Measurements from ENCODE around the gene CGNL1. TPM values are rescaled to one million over a fixed set of nuclear protein-coding genes. Genes with fewer than 3 reads are reported as not detected.
A peak's percentile ranks its signal among the peaks of the same experiment; 100 is the strongest.

Gene CGNL1
- total RNA-seq, 1 experiment from 2014 or later = 0.31 TPM

GRCh38 chr15:57503911-57504598, 127.8 kb downstream of the CGNL1 start:
- ChIA-PET CTCF (interaction anchor here (1.2 kb wide), 1 partner anchor 17 kb away, joined by 3 read pairs; no protein-coding TSS in a partner anchor), POLR2A (ENCODE audit: unreplicated experiment) (interaction anchor here (0.6 kb wide), 1 partner anchor 22 kb away, joined by 3 read pairs; no protein-coding TSS in a partner anchor)
- H3K4me1 ChIP-seq (replicated peaks; ENCODE audit: insufficient read depth) = peaks cover 52% of the 10 kb centered on the region
- H4K20me1 ChIP-seq (ENCODE audit: insufficient read depth) = no peaks in the 10 kb centered on the region
- peak overlapping the region; percentile 83 for H3K27ac ChIP-seq
- no peak for DNase-seq
- intact Hi-C loops (cut with micrococcal nuclease; ENCODE audit: unreplicated experiment) = loop anchor here (10.0 kb wide), 1 partner anchor 59 kb away; no protein-coding TSS in a partner anchor
- H3K9me3 ChIP-seq (ENCODE audit: insufficient read depth, low read depth) = no peaks in the 10 kb centered on the region
- no peaks in the 10 kb centered on the region for H3K36me3 ChIP-seq (ENCODE audit: low read depth)
- H3K4me3 ChIP-seq = no peak overlapping the region
- no peaks in the 10 kb centered on the region for H3K9me2 ChIP-seq (ENCODE audit: insufficient read depth)
- BruUV-seq (replicated peaks) = no TSS peak
- H3K4me2 ChIP-seq = peak overlapping the region; percentile 66
- no peaks in the 10 kb centered on the region for H3K79me2 ChIP-seq (ENCODE audit: low read depth)
- TF ChIP-seq EZH2 (IDR thresholded peaks at IDR 0.05; ENCODE audit: low read depth) = no peak
- TF ChIP-seq CTCF (conservative IDR thresholded peaks at IDR 0.05) = no peak
- peaks cover 29% of the 10 kb centered on the region for H3F3A ChIP-seq (ENCODE audit: insufficient read depth, low read depth)
- no peaks in the 10 kb centered on the region for H3K27me3 ChIP-seq (ENCODE audit: insufficient read depth, low read depth)
- H2AFZ ChIP-seq = no peak overlapping the region

- H3K27ac ChIP-seq = peak overlapping the region; percentile 83
- DNase-seq = no peak
- H3K4me3 ChIP-seq = no peak overlapping the region
- H3K9me2 ChIP-seq (ENCODE audit: insufficient read depth) = no peaks in the 10 kb centered on the region
- H2AFZ ChIP-seq = no peak overlapping the region; the same call in 1 of the 2 replicates
- H3K36me3 ChIP-seq (ENCODE audit: low read depth) = no peaks in the 10 kb centered on the region
- ChIA-PET CTCF (interaction anchor here (1.2 kb wide), 1 partner anchor 18 kb away, joined by 3 read pairs; no protein-coding TSS in a partner anchor), POLR2A (ENCODE audit: unreplicated experiment) (interaction anchor here (0.6 kb wide), 1 partner anchor 22 kb away, joined by 3 read pairs; no protein-coding TSS in a partner anchor)
- intact Hi-C loops (cut with micrococcal nuclease; ENCODE audit: unreplicated experiment) = loop anchor here (10.0 kb wide), 1 partner anchor 60 kb away; no protein-coding TSS in a partner anchor
- H3K79me2 ChIP-seq (ENCODE audit: low read depth) = no peaks in the 10 kb centered on the region
- no TSS peak for BruUV-seq (replicated peaks)
- H4K20me1 ChIP-seq (ENCODE audit: insufficient read depth) = no peaks in the 10 kb centered on the region
- no peaks in the 10 kb centered on the region for H3K9me3 ChIP-seq (ENCODE audit: insufficient read depth, low read depth)
- peaks cover 52% of the 10 kb centered on the region for H3K4me1 ChIP-seq (replicated peaks; ENCODE audit: insufficient read depth)
- H3F3A ChIP-seq (ENCODE audit: insufficient read depth, low read depth) = peaks cover 29% of the 10 kb centered on the region
- TF ChIP-seq CTCF (conservative IDR thresholded peaks at IDR 0.05) (no peak), EZH2 (IDR thresholded peaks at IDR 0.05; ENCODE audit: low read depth) (no peak)
- no peaks in the 10 kb centered on the region for H3K27me3 ChIP-seq (ENCODE audit: insufficient read depth, low read depth)
- H3K4me2 ChIP-seq = peak overlapping the region; percentile 66
Observed at GRCh38 chr15:57504599-57504940, 128.3 kb downstream of the CGNL1 start.

- Histone ChIP-seq H2AFZ (peak overlapping the region; percentile 14; the same call in 1 of the 2 replicates), H3K4me1 (replicated peaks; ENCODE audit: insufficient read depth) (peaks cover 52% of the 10 kb centered on the region), H3K4me2 (peak overlapping the region; percentile 66), H3K27ac (peak overlapping the region; percentile 83), H4K20me1 (ENCODE audit: insufficient read depth) (no peaks in the 10 kb centered on the region), H3K4me3 (peak overlapping the region; percentile 28; the same call in 1 of the 2 replicates), H3K9me3 (ENCODE audit: insufficient read depth, low read depth) (no peaks in the 10 kb centered on the region), H3K79me2 (ENCODE audit: low read depth) (no peaks in the 10 kb centered on the region), H3K36me3 (ENCODE audit: low read depth) (no peaks in the 10 kb centered on the region), H3K27me3 (ENCODE audit: insufficient read depth, low read depth) (no peaks in the 10 kb centered on the region), H3F3A (ENCODE audit: insufficient read depth, low read depth) (peaks cover 29% of the 10 kb centered on the region), H3K9me2 (ENCODE audit: insufficient read depth) (no peaks in the 10 kb centered on the region)
- peak; percentile 17 to 75 for DNase-seq
- POLR2A ChIA-PET (ENCODE audit: unreplicated experiment) = interaction anchor here (0.5 kb wide), 1 partner anchor 64 kb away, joined by 4 read pairs; no protein-coding TSS in a partner anchor
- intact Hi-C loops (cut with micrococcal nuclease; ENCODE audit: unreplicated experiment) = loop anchor here (5.0 to 10.0 kb wide), 2 partner anchors 60 to 148 kb away; no protein-coding TSS in a partner anchor
- BruUV-seq (replicated peaks) = no TSS peak
- CTCF ChIA-PET = interaction anchor here (0.5 to 1.2 kb wide), 2 partner anchors 19 to 93 kb away, joined by 3 to 5 read pairs; no protein-coding TSS in a partner anchor
- TF ChIP-seq EZH2 (IDR thresholded peaks at IDR 0.05; ENCODE audit: low read depth) = no peak
- no peak for TF ChIP-seq CTCF (conservative IDR thresholded peaks at IDR 0.05)
Observed at GRCh38 chr15:57505056-57505715, 128.9 kb downstream of the CGNL1 start.
